GM21825 (cell line): Measurements from ENCODE around the gene ANKRD17.

Experiments used
- ATAC-seq: cut with Tn5 transposase; IDR thresholded peaks from one replicate; pipeline ENCODE4 v1.9.1; 2021; ENCODE audit warnings: mild to moderate bottlenecking, moderate library complexity; ENCODE audit not compliant: unreplicated experiment

ANKRD17 gene

GRCh38 chr4:73133784-73134183, 124.8 kb downstream of the ANKRD17 start:
- no peak for ATAC-seq

DNA sequence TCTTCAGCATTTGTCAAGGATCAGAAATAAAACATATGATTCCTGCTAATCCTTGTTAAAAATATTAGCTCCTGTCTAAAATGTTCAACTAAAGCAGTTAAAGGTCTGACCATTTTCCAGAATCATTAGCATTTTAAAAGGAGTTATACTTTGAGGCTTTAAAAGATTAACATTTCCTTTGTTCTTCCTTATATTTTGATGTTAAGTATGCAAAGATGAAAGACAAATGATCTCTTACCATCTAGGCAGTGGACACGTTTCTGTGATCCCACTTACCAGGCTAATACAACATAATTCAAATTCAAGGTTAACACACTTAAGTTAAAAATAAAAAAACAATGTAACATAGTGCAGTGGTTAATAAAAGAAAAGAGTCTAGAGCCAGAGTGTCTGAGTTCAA, 127.3 kb downstream of the ANKRD17 start:
- no peak for ATAC-seq

DNA sequence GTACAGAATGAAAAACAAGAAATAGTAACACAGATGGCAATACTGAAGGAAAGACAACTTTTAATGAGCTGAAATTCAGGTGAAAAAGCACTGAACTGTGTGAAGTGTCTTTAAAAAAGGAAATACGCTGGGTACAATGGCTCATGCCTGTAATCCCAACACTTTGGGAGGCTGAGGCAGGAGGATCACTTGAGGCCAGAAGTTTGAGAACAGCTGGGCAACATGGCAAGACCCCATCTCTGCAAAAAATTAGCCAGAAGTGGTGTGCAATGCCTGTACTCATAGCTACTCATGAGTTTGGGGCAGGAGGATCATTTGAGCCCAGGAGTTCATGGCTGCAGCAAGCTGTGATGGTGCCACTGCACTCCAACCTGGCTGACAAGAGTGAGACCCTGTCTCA, 129.3 kb downstream of the ANKRD17 start:
- ATAC-seq = no peak

- peak; percentile 54 for ATAC-seq
Observed at GRCh38 chr4:73127839-73128453, 130.7 kb downstream of the ANKRD17 start.

DNA sequence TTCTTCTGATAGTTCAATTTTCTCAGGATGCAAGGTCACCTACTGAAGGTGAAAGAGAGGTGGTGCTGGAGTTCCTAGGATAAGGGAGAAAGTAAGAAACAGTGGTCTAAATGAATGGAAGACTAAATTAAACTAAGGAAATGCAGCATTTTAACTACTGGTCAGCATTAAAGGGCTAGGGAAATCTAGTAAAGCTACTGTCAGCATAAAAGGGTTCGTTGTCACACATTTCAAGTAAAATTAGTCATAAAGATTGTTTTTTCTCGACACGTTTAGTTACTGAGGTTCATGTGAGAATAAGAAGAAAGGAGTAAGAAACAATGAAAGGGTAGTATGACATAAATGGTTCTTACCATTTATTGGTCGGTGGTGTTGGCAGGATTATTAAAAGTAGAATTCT, 149.1 kb downstream of the ANKRD17 start:
- no peak for ATAC-seq

GRCh38 chr4:73104695-73105094, 153.9 kb downstream of the ANKRD17 start:
- ATAC-seq = no peak

DNA sequence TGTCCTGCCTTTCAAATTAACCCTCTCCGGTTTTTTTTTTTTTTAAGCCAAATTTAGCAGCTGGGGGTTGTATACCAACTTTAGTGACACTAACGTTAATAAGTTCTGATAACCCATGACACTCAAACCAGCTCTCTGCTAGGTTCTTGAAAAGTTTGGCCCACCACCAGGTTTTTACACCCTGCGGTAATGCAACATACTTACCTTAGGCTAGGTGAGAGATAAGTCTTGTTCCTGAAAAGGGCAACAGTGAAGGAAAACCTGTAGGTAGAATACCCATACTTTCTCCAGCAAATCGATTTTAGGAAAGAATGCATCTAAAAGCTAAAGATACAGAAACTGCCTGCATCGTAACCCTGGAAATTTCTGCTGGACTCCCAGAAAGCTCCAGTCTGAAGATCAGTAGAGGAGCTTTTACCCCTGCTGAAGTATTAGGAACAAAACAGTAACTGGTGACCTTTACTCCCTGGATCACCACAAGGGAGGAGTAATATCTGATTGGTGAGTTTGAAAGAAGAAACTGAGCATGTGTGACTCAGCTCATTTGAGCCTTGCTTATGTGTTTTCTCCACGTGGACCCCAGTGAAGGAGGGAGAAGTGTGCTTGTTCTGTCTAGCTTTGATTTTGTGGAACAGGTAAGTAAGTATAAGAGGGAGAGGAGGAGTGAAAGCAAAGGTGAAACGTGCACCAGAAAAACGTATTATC, 154.6 kb downstream of the ANKRD17 start:
- ATAC-seq = no peak

GRCh38 chr4:73099143-73099542, 159.5 kb downstream of the ANKRD17 start:
- no peak for ATAC-seq

GRCh38 chr4:73098713-73099112, 159.9 kb downstream of the ANKRD17 start:
- ATAC-seq = no peak

DNA sequence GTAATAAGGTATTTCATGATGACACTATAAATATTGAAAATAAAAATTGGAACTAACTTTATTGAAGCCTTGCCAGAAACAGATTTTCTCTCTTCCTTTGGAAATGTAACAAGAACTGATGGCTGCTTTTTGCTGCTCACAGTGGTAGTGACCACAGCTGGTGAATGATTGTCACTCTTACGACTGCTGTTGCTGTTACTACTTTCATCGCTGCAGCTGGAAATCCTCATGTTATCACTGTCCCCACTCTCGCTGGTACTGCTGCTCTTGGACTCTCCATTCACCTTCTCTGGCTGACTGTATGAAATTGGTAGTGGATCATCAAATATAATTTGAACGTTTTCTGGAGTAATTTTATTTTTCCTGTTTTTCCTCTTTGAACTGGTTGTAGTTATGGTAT, 160.6 kb downstream of the ANKRD17 start:
- ATAC-seq = no peak

- no peak for ATAC-seq
Observed at GRCh38 chr4:73092868-73093267, 165.7 kb downstream of the ANKRD17 start.

DNA sequence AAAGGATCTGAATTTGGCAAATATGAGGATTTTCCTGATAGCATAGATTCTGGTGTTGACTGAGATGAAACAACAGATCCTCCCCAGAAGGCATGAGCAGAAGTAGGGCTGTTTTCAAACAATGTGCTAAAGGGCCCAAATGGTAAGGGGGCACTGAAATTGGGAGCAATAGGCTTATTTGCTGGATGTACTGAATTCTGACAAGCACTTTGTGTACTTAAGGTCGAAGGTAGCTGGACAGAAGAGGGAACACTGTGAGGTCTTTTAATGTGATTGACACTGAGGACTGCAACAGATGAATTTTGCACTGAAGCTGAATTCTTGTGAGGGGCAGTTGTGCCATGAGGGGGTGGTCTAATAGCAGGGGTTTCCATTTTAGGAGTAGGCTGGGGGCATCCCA, 167.9 kb downstream of the ANKRD17 start:
- ATAC-seq = no peak

DNA sequence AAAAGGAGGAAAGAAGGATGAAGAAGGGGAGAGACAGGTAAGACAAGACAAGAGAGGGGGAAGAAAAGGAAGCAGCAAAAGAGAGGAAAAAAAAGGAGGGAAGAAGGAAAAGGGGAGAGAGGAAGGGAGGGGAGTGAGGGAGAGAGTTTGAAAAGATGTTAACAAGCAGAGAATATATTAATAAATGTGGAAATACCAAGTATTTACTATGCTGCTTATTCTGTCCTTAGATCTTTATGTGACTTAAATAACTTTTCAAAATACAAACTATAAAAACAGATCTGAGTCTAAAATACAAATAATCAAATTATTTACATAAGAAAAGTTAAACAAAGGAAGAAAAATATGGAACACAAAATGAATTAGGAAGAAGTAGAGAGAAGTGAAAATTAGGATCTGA, 170.7 kb downstream of the ANKRD17 start:
- no peak for ATAC-seq

GRCh38 chr4:73086095-73086868, 172.3 kb downstream of the ANKRD17 start:
- no peak for ATAC-seq

- no peak for ATAC-seq
Observed at GRCh38 chr4:73080789-73081188, 177.8 kb downstream of the ANKRD17 start.

GRCh38 chr4:73075832-73076231, 182.8 kb downstream of the ANKRD17 start:
- no peak for ATAC-seq

DNA sequence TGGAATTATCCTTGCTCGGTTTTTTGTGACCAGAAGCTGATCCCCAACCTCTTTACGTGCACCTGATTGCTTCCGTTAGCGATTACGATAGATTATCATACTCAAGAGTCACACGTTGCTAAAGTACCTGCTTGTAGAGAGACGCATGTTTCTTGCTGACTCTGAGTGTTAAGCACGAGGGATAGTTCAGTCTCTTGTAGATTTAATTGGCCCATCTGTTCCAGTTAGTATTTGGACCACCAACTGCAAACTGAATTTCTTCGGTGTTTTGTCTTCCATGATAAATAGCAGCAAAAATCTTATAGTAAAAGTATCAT, 188.6 kb downstream of the ANKRD17 start:
- peak; percentile 20 for ATAC-seq

DNA sequence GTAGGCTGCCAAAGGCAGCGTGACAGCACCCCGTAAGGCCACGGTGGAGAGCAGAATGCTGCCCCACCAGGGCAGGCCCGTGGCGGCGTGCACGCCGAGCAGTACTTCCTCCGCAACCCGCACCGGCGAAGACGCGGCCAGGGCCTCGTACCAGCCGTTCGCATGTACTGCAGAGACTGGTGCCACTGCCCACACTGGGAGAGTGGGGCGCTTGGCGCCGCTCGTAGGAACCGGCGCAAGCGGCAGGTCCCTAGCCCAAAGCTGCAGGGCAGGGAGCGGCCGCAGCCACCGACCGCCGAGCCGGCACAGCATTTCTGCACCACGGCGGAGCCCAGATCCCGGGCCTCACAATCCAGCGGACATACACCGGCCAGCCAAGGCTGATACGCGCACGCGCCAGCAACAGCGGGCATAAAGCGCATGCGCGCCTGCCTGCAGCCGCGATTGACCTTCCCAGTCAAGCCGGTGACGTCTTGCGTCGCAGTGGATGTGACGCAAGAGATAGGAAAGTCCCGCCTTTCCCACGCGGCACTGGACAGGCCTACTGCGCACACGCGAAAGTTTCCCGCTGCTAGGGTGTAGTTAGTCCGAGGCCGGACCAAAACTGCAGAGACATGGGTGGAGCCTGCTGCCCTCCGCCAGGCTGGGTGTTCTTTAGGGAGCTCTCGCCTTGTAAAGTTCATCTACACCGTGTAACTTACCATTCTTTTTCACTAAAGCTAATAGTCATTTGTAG, 189.1 kb downstream of the ANKRD17 start, which contains the start of gene COX18:
Gene COX18 (minus strand): TSS at position 379 of the 736 bp plus-strand sequence. CDS start 67 bp downstream, at position 312.
- ATAC-seq = peak; percentile 89

DNA sequence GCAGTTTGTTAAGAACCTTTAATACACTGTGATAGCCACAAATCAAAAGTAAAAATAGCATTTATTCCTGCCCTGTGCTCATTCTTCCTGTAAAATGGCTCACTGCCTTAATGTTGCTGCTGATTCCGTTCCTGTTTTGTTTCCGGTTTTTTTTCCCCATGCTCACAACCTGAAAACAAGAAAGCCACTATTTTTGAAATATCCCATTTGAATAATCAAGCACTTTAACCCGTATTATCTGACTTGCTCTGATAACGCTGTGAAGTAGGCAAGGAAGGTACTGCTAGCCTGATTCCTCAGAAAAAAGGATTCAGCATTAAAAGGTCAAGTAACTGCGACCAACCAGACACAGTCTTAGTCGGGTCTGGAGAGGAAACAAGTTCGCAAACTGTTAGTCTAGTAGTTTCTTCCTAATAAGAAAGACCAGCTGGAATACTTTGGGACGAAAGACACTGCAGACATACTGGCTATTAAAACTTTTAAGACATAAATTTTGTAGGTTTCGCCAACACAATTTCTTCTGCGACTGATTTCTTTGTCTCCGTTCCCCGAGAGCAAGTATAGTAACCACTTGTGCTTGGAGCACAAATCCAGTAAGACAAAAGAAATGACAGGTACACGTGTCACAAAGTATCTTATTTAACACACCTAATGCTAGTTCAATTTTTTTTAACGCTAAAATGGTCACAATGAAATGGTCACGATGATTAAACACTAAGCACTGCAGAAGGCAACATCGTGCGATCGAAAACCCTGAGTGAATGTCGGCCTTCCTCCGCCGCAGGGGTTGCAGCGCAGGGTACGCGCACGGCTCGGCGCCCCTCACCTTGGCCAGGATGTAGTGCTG, 189.9 kb downstream of the ANKRD17 start:
- ATAC-seq = peak; percentile 1

DNA sequence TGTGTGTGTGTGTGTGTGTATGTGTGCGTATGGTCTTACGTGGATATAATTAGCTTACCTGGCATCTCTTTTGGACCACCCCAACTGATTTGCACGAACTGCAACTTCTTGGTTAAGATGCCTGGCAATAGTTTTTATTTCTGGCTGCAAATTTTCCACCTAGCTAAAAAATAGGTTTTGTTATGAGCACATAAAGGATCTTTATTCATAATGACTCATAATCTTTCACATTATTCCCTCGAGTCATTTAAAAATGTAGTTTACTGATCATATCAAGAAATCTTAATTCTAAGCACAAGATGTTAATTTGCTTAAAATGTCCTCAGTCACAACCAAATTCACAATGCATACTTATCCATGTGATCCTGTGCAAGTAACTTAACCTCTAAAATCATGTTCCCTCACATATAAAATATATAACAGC, 190.6 kb downstream of the ANKRD17 start:
- no peak for ATAC-seq
